Stromal cell of bone marrow (primary cell): ENCODE results near the gene WARS2.
"Not testable (repeated sequence)": the region's sequence is repeated elsewhere in the genome, so short reads cannot be mapped to it uniquely, and the experiment has no call there.

ENCODE experiments used
- DNase-seq: peaks from one replicate; pipeline ENCODE4 v3.0.0-alpha.2; 2012; ENCODE audit warnings: low read depth

Gene WARS2

DNA sequence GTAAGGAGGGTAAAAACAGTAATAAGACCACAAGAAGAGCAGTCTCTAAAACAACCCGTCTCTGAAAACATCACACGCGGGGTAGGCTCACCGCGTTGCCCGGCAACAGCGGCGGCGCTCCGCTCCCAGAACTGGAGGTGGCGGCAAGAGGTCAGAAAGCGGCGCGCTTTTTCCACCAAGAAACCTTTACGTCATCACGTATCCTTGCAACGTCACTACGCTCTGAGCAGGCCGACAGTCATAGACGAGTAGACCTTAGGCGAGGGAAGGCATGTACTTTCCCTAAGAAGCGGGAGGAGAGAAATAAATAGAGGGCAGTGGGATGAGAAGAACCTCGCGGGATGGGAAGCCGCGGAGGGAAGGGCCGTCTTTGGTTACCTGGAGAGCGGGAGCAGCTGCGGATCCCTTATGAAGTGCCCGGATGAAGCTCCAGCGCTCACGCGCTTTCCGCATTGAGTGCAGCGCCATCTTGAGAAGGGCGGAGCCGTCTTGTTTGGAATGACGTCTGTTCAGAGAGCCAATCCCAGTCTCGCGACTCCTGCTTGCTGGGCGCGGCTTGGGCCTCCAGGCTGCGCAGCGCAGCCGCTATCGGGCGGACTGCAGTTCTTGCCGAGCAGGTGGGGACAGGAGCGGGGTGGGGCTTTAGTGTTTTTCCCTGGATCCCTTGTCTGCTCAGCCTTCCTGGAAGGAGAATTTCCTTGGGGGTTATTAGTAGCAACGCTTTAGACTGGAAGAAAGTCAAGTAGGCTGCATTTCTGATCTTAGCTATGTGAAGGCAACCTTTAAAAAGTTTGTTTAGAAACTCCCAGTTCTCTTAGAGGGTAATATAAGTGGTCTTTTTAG lies at the start of gene WARS2:
Gene WARS2, minus strand, starts transcription at position 477 of the 843 bp plus-strand sequence. Its CDS starts 9 bp downstream, at position 468.
- DNase-seq = peak; percentile 96

- DNase-seq = peak; percentile 36
These were observed 48.5 kb upstream of the WARS2 start for GRCh38 chr1:119188926-119189325.

- no peak for DNase-seq
These were observed 47.0 kb upstream of the WARS2 start for GRCh38 chr1:119187416-119187815.

DNA sequence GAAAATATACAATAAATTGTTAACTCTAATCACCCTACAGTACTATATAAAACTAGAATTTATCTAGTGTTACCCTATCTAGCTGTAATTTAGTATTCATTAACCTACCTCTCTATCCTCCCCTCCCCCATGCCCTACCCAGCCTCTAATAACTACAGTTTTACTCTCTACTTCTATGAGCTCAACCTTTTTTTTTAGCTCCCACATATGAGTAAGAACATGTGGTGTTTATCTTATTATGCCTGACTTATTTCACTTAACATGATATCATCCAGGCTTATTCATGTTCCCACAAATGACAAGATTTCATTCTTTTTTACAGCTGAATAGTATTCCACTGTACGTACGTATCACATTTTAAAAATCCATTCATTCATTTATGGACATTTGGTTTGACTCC lies 46.0 kb upstream of the WARS2 start:
- DNase-seq = no peak

DNA sequence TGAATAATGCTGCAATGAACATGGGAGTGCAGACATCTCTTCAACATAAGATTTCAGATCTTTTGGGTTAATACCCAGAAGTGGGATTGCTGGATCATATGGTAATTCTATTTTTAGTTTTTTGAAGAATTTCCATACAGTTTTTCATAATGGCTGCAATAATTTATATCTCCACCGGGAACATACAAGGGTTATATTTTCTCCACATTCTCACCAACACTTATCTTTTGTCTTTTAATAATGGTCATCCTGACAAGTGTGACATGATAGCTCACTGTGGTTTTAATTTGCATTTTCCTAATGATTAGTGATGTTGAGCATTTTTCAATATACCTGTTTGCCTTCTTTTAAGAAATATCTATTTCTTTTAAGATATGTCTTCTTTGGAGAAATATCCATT lies 44.5 kb upstream of the WARS2 start:
- no peak for DNase-seq

DNA sequence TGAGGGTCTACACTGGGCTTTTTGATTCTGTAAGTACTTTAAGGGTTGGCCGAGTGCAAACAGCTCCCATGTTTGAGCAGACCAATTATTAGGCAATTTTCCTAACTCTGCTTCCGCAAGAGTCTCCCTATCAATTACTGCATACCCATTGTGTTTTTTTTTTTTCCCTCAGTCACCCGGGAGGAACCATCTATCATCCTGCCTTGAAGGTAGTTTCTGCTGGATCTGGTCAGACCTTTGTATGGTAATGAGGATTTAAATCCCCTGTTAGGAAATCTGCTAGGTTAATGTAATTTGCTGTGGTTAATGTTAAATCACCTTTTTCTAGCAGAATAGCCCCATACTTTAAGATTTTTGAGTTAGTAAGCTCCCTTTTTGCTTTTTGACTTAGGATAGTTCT lies 40.8 kb upstream of the WARS2 start:
- DNase-seq = no peak

DNA sequence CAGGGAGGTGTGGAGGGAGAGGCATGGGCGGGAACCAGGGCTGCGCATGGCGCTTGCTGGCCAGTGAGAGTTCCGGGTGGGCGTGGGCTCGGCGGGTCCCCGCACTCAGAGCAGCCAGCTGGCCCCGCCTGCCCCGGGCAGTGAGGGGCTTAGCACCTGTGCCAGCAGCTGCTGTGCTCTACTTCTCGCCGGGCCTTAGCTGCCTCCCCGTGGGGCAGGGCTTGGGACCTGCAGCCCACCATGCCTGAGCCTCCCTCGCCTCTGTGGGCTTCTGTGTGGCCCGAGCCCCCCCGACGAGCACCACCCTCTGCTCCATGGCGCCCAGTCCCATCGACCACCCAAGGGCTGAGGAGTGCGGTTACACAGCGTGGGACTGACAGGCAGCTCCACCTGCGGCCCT lies 38.6 kb upstream of the WARS2 start:
- no peak for DNase-seq

GRCh38 chr1:119172927-119173326 lies 32.5 kb upstream of the WARS2 start:
- not testable (repeated sequence) for DNase-seq

DNA sequence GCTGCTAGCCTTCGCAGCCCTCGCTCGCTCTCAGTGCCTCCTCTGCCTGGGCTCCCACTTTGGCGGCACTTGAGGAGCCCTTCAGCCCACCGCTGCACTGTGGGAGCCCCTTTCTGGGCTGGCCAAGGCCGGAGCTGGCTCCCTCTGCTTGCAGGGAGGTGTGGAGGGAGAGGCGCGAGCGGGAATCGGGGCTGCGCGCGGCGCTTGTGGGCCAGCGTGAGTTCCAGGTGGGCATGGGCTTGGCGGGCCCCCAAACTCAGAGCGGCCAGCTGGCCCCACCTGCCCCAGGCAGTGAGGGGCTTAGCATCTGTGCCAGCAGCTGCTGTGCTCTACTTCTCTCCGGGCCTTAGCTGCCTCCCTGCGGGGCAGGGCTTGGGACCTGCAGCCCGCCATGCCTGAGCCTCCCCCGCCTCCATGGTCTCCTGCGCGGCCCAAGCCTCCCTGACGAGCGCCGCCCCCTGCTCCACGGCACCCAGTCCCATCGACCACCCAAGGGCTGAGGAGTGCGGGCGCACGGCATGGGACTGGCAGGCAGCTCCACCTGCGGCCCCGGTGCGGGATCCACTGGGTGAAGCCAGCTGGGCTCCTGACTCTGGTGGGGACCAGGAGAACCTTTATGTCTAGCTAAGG lies 31.0 kb upstream of the WARS2 start:
- not testable (repeated sequence) for DNase-seq

- no peak for DNase-seq
These were observed 22.9 kb upstream of the WARS2 start for GRCh38 chr1:119163396-119163795.

- peak; percentile 65 for DNase-seq
These were observed 20.4 kb upstream of the WARS2 start for GRCh38 chr1:119160866-119161265.

DNA sequence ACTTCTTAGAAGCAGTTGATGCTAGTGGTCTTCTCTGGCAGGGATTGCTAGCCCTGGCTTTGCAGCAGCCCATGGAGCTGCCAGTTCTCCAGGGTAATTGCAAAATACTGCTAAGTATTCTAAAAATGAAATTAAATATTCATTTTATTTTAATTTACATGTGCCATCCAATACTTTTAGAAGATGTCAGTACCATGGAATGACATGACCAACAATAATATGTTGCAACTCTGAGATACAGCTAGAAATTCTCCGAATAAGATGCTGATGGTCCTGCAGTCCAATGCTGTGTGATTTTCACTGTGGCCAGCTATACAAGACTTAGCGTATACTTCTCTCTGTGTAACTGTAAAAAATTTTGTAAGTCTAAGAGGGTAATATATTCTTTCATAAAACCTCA lies 20.0 kb upstream of the WARS2 start:
- no peak for DNase-seq

GRCh38 chr1:119159966-119160365 lies 19.5 kb upstream of the WARS2 start:
- DNase-seq = no peak

- no peak for DNase-seq
These were observed 18.7 kb upstream of the WARS2 start for GRCh38 chr1:119159111-119159510.

GRCh38 chr1:119156761-119157160 lies 16.3 kb upstream of the WARS2 start:
- DNase-seq = not testable (repeated sequence)

DNA sequence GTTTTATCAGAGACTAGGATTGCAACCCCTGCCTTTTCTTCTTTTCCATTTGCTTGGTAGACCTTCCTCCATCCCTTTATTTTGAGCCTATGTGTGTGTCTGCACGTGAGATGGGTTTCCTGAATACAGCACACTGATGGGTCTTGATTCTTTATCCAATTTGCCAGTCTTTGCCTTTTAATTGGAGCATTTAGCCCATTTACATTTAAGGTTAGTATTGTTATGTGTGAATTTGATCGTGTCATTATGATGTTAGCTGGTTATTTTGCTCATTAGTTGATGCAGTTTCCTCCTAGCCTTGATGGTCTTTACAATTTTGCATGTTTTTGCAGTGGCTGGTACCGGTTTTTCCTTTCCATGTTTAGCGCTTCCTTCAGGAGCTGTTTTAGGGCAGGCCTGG lies 14.6 kb upstream of the WARS2 start:
- DNase-seq = not testable (repeated sequence)

GRCh38 chr1:119150150-119150549 lies 9.7 kb upstream of the WARS2 start:
- DNase-seq = no peak

- no peak for DNase-seq
These were observed 7.2 kb upstream of the WARS2 start for GRCh38 chr1:119147661-119148090.

DNA sequence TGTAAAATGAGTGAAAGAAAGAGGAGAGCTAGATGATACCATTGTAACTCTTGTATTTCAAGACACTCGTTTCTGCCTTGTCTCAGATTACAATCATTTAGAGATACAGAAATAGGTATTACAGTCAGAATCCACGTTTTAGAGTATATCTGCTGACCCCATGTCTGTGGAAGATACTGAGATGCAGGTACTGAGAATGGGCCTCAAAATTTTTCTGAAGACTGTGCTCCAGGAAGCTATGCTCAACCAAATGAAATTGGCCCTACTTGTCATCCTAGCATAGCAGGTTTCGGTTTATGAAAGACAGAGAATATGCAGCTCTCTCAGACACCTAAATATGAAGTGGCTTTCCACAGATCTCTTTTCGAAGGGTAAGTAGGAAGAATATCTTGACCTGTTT lies 6.0 kb upstream of the WARS2 start:
- DNase-seq = no peak

GRCh38 chr1:119144813-119145212 lies 4.4 kb upstream of the WARS2 start:
- DNase-seq = no peak

GRCh38 chr1:119143706-119144105 lies 3.3 kb upstream of the WARS2 start:
- no peak for DNase-seq

DNA sequence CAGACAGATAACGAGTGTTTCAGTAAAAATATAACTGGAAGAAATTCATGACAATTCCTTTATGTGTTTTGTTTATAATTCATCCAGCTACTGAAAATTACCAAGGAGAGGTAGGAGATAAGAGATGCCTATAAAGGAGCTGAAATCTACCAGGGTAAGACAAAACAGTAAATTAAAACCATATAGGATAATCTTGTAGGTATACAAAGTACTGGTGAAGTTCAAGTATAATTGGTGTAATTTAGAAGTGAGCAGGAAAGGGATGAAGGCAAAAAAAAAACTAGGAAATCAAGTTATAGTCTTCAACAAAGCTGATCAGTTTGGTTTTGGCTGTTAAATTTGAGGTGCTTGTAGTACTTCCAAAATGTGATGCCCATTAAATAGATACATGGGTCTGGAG lies 1.2 kb upstream of the WARS2 start:
- no peak for DNase-seq

DNA sequence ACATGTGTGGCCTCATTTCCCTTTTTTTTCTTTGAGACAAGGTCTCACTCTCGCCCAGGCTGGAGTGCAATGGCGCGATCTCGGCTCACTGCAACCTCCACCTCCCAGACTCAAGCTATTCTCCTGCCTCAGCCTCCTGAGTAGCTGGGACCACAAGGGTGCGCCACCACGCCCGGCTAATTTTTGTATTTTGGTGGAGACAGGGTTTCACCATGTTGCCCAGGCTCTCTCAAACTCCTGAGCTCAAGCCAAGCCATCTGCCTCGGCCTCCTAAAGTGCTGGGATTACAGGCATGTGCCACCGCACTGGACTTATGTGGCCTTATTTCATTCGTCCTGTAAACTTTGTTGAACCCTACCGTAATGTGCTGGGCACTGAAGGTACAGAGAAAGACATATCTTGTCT lies 569 bp upstream of the WARS2 start:
- DNase-seq = no peak

DNA sequence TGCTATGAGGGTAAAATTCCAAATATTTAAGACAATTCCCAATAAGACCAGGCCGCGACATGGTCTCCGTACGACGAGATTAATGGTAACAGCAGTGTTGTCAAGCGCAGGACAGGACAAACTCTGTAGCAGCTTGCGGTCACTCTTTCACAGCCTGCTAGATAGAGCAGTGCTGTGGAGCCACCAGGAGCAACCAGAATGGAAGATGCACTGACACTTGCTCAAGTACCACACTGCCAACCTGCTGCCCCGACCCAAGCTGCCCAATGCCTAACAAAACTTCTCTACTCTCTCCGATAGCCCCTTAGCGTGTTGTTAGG lies 636 bp downstream of the WARS2 start:
- peak; percentile 21 for DNase-seq
